GM12878 (cell line): Measurements from ENCODE around the gene SHROOM2. TPM values are rescaled to one million over a fixed set of nuclear protein-coding genes. Genes with fewer than 3 reads are reported as not detected.

Source experiments
- ATAC-seq: fragments of 200-7000 bp; cut with Tn5 transposase; 3 replicates; pipeline ENCODE4 v1.9.1; 2020; ENCODE audit warnings: mild to moderate bottlenecking, moderate library complexity
- BruUV-seq: library from RNA; stranded (reverse); fragments of 400-500 nt; replicated peaks from 2 replicates; lab custom pipeline; 2021; lab: Mats Ljungman, UMichigan
- CTCF ChIA-PET: fragments of 300-600 bp; sonication (Branson Sonifier 250); formaldehyde crosslinking; extraction: SDS; loops from one replicate; lab custom pipeline; 2021; ENCODE audit warnings: inconsistent platforms; lab: Yijun Ruan, JAX
- POLR2A ChIA-PET: fragments of 350-600 bp; formaldehyde crosslinking; extraction: SDS; loops from one replicate; lab custom pipeline; 2021; ENCODE audit warnings: inconsistent platforms; lab: Charles Lee
- RAD21 ChIA-PET: fragments of 300-600 bp; sonication (Branson Sonifier 250); formaldehyde crosslinking; loops from one replicate; lab custom pipeline; 2023; ENCODE audit warnings: antibody characterized with exemption; ENCODE audit not compliant: unreplicated experiment; lab: Charles Lee
- SMC1A ChIA-PET: fragments of 300-600 bp; sonication (Branson Sonifier 250); formaldehyde crosslinking; loops from one replicate; lab custom pipeline; 2023; ENCODE audit not compliant: unreplicated experiment, uncharacterized antibody; lab: Charles Lee
- DNase-seq: peaks from one replicate; pipeline ENCODE4 v3.0.0-alpha.2; 2011; ENCODE audit warnings: low read depth, low spot score
- FAIRE-seq: peaks from 3 replicates; lab custom pipeline; 2011; peaks lifted over from hg19 to GRCh38; lab: Jason Lieb, UNC
- H2AFZ ChIP-seq: 2 replicates; pipeline ENCODE4 v1.6.0; 2011; ENCODE audit warnings: low read depth, low read length, control low read depth; ENCODE audit not compliant: control insufficient read depth
- H3K27ac ChIP-seq: 2 replicates; pipeline ENCODE4 v1.5.1; 2011; ENCODE audit warnings: control low read depth; ENCODE audit not compliant: control insufficient read depth, insufficient read depth
- H3K27me3 ChIP-seq, 2 experiments: replicated peaks in 1 of 2; 2 replicates each; pipeline versions ENCODE4 v1.6.0 to v1.6.1; 2011; ENCODE audit warnings: low read length in 1 of 2; ENCODE audit not compliant: control insufficient read depth in 2 of 2, insufficient read depth in 2 of 2
- H3K36me3 ChIP-seq, 2 experiments: 2 replicates each; pipeline ENCODE4 v1.5.1; 2011; ENCODE audit warnings: low read length in 1 of 2; ENCODE audit not compliant: control insufficient read depth in 2 of 2, insufficient read depth in 2 of 2
- H3K4me1 ChIP-seq: 2 replicates; pipeline ENCODE4 v1.6.1; 2011; ENCODE audit warnings: mild to moderate bottlenecking, low read length, moderate library complexity, mixed read lengths; ENCODE audit not compliant: control insufficient read depth, insufficient read depth
- H3K4me2 ChIP-seq: 2 replicates; pipeline ENCODE4 v1.6.0; 2011; ENCODE audit warnings: control low read depth; ENCODE audit not compliant: control insufficient read depth, insufficient read depth
- H3K4me3 ChIP-seq: fragments of 200-600 bp; sonication (generic); 2 replicates; pipeline ENCODE4 v1.5.1; 2016
- H3K79me2 ChIP-seq: 2 replicates; pipeline ENCODE4 v1.6.0; 2011; ENCODE audit warnings: low read length; ENCODE audit not compliant: control insufficient read depth, insufficient read depth
- H3K9ac ChIP-seq: 2 replicates; pipeline ENCODE4 v1.8.0; 2011; ENCODE audit warnings: low read length, control low read depth, mixed read lengths; ENCODE audit not compliant: control insufficient read depth, insufficient read depth
- H3K9me3 ChIP-seq: replicated peaks from 3 replicates; pipeline ENCODE4 v1.5.1; 2011; ENCODE audit warnings: mild to moderate bottlenecking, low read length; ENCODE audit not compliant: control insufficient read depth, insufficient read depth
- H4K20me1 ChIP-seq: 2 replicates; pipeline ENCODE4 v1.6.0; 2011; ENCODE audit not compliant: control insufficient read depth, insufficient read depth
- GABPA ChIP-seq: IDR thresholded peaks from 2 replicates; pipeline ENCODE4 v1.6.1; 2014; ENCODE audit warnings: antibody characterized with exemption, low read depth, mild to moderate bottlenecking, inconsistent platforms
- IRF4 ChIP-seq: IDR thresholded peaks from 2 replicates; pipeline ENCODE4 v1.6.1; 2011; ENCODE audit warnings: low read depth, low read length
- MAX ChIP-seq: IDR thresholded peaks from 2 replicates; pipeline ENCODE4 v1.6.1; 2012; ENCODE audit warnings: low read depth, low read length, improper control_type of control experiment
- NBN ChIP-seq: fragments of 450-650 bp; IDR thresholded peaks from 2 replicates; pipeline ENCODE4 v1.6.1; 2016
- PML ChIP-seq: IDR thresholded peaks from 2 replicates; pipeline ENCODE4 v1.6.1; 2012; ENCODE audit warnings: low read length, inconsistent platforms
- REST ChIP-seq: IDR thresholded peaks from 2 replicates; pipeline ENCODE4 v1.6.1; 2012; ENCODE audit warnings: mild to moderate bottlenecking, low read depth, low read length
- ZBTB33 ChIP-seq: fragments of 450-650 bp; IDR thresholded peaks from 2 replicates; pipeline ENCODE4 v1.6.1; 2017; ENCODE audit warnings: mild to moderate bottlenecking
- ZSCAN29 ChIP-seq: fragments of 450-650 bp; IDR thresholded peaks from 2 replicates; pipeline ENCODE4 v1.6.1; 2017; ENCODE audit warnings: mild to moderate bottlenecking, moderate library complexity
- WGBS: methylation state at CpG from one replicate; pipeline ENCODE4 v1.1.6; 2016; ENCODE audit warnings: low lambda C conversion rate; ENCODE audit not compliant: insufficient replicate concordance, insufficient coverage; ENCODE audit errors: missing lambda C conversion rate; 5-methylcytosine and 5-hydroxymethylcytosine counted together
- in situ Hi-C: fragments of 300-500 bp; cut with MboI; formaldehyde crosslinking; loops from 9 replicates; pipeline ENCODE4 v1.14.3; 2018; ENCODE audit warnings: mixed read lengths
- intact Hi-C: fragments of 100-400 bp; cut with micrococcal nuclease; formaldehyde crosslinking; loops from one replicate; pipeline ENCODE4 v1.14.2; 2022; ENCODE audit not compliant: unreplicated experiment
- polyA plus RNA-seq, 11 experiments: library from polyadenylated mRNA; depleted of rRNA in 4 of 11; unstranded in 6 of 11; stranded (reverse) in 5 of 11; fragments of >200 nt; fragmentation: Nextera tagmentation in 4 of 11; fragmentation: Illumina TruSeq in 1 of 11; extraction: Ambion mirVana in 4 of 11; extraction: Trizol in 1 of 11; gene quantifications; 1 replicate in 1 of 11; 2 replicates in 10 of 11; pipeline versions ENCODE4 v1.2.1 to v1.2.3, GENCODE V29; 2011 to 2016; ENCODE audit warnings: inconsistent platforms in 2 of 11, missing spikeins in 2 of 11, low read depth in 1 of 11
- total RNA-seq, 4 experiments: library from RNA; depleted of rRNA in 3 of 4; stranded (reverse); fragments of >200 nt in 3 of 4; fragmentation: Illumina TruSeq in 1 of 4; extraction: Trizol in 1 of 4; gene quantifications; 2 replicates each; pipeline versions ENCODE4 v1.2.1 to v1.2.3, GENCODE V29; 2013 to 2021

The SHROOM2 gene
- total and polyA plus RNA-seq, 10 of the 15 experiments (the other 5 are each of a cell fraction or from before 2014, with no cell fraction given) = under 0.01 to 0.15 (median 0.09) TPM; not detected in 2

- in situ Hi-C loops (no loop called here), intact Hi-C loops (no loop called here)
- Histone ChIP-seq H2AFZ (no peak overlapping the region), H4K20me1 (no peaks in the 10 kb centered on the region), H3K9me3 (no peaks in the 10 kb centered on the region; the same call in 2 of the 3 replicates), H3K9ac (no peak overlapping the region), H3K79me2 (no peaks in the 10 kb centered on the region), H3K4me2 (no peak overlapping the region), H3K4me1 (no peaks in the 10 kb centered on the region), H3K27ac (no peak overlapping the region), H3K36me3 (no peaks in the 10 kb centered on the region), H3K4me3 (no peak overlapping the region), H3K27me3 (no peaks in the 10 kb centered on the region)
- ChIA-PET RAD21 (no interaction called here), SMC1A (no interaction called here), POLR2A (no interaction called here), CTCF (no interaction called here)
- no TSS peak for BruUV-seq
- TF ChIP-seq IRF4 (no peak), ZSCAN29 (no peak), NBN (no peak), PML (no peak), GABPA (no peak), MAX (no peak)
- DNase-seq (no peak), ATAC-seq (no peak), FAIRE-seq (no peak)
- 16% methylated on average over 3 of the region's 3 CpGs for WGBS
Measured at GRCh38 chrX:9935436-9935835, 149.2 kb downstream of the SHROOM2 start.

GRCh38 chrX:9937761-9938160, 151.5 kb downstream of the SHROOM2 start:
- H3K27ac ChIP-seq = no peak overlapping the region
- 38% methylated on average over 8 of the region's 8 CpGs for WGBS
- no TSS peak for BruUV-seq
- ATAC-seq = no peak
- no peak overlapping the region for H3K9ac ChIP-seq
- H3K4me2 ChIP-seq = no peak overlapping the region
- ChIA-PET POLR2A (no interaction called here), CTCF (no interaction called here), SMC1A (no interaction called here), RAD21 (no interaction called here)
- no peaks in the 10 kb centered on the region for H4K20me1 ChIP-seq
- H3K4me1 ChIP-seq = no peaks in the 10 kb centered on the region; the same call in 1 of the 2 replicates
- intact Hi-C loops (no loop called here), in situ Hi-C loops (no loop called here)
- no peak for FAIRE-seq
- no peak overlapping the region for H3K4me3 ChIP-seq
- no peaks in the 10 kb centered on the region for H3K36me3 ChIP-seq
- H3K9me3 ChIP-seq = no peaks in the 10 kb centered on the region; the same call in 1 of the 3 replicates
- H2AFZ ChIP-seq = no peak overlapping the region
- H3K79me2 ChIP-seq = no peaks in the 10 kb centered on the region
- H3K27me3 ChIP-seq = no peaks in the 10 kb centered on the region
- DNase-seq = no peak
- TF ChIP-seq REST (no peak), ZBTB33 (no peak)
